ENCODE data around the gene SYCP2. TPM values are rescaled to one million over a fixed set of nuclear protein-coding genes. Genes with fewer than 3 reads are reported as not detected.

SYCP2 gene
- polyA plus RNA-seq, 3 donors, result 0.28 to 1.2 (median 0.30) TPM

- Mint-ChIP-seq H3K4me1 (no peaks in the 10 kb centered on the region), H3K4me3 (no peak overlapping the region), H3K27ac (peak overlapping the region in 1 of 7 donors; percentile 17), H3K36me3 (no peaks in the 10 kb centered on the region), H3K27me3 (ENCODE audit: low read depth in 3 of 3) (peaks cover 6 to 12% (median 7%) of the 10 kb centered on the region in 3 donors), H3K9me3 (peaks cover 0 to 1% (median 0%) of the 10 kb centered on the region in 7 donors)
- DNase-seq, result no peak
- Histone ChIP-seq H3K27ac (ENCODE audit: low read depth in 1 of 2, low read length in 2 of 2) (no peak overlapping the region), H3K9me3 (replicated peaks in 1 of 2; ENCODE audit: control insufficient read depth in 1 of 2, insufficient read depth in 1 of 2, low read length in 2 of 2) (no peaks in the 10 kb centered on the region), H3K36me3 (replicated peaks in 1 of 2; ENCODE audit: control insufficient read depth in 1 of 2, insufficient read depth in 2 of 2, low read length in 2 of 2) (no peaks in the 10 kb centered on the region), H3K79me2 (ENCODE audit: insufficient read depth, low read length) (no peaks in the 10 kb centered on the region), H3K9ac (ENCODE audit: insufficient read depth, low read length, poor library complexity, severe bottlenecking) (no peak overlapping the region), H4K20me1 (ENCODE audit: insufficient read depth, low read length) (no peaks in the 10 kb centered on the region), H3K27me3 (ENCODE audit: control insufficient read depth in 2 of 2, insufficient read depth in 2 of 2, low read length in 2 of 2) (no peaks in the 10 kb centered on the region), H3K4me3 (replicated peaks in 1 of 3; ENCODE audit: low read depth in 2 of 3, low read length in 3 of 3) (no peak overlapping the region), H3K4me2 (replicated peaks; ENCODE audit: extremely low read depth, low read length, poor library complexity, severe bottlenecking) (no peak overlapping the region), H2AFZ (ENCODE audit: insufficient read depth, low read depth, low read length, poor library complexity, severe bottlenecking) (no peak overlapping the region), H3K4me1 (ENCODE audit: control insufficient read depth in 1 of 2, insufficient read depth in 2 of 2, low read length in 2 of 2) (no peaks in the 10 kb centered on the region)
- intact Hi-C loops (cut with micrococcal nuclease), result no loop called here
- no peak for TF ChIP-seq CTCF (IDR thresholded peaks at IDR 0.05)
- WGBS (ENCODE audit: insufficient coverage), result 84% methylated on average over 9 of the region's 14 CpGs
Measured at GRCh38 chr20:59817846-59818615, 115.4 kb downstream of the SYCP2 start.

- no peak overlapping the region for H3K27ac Mint-ChIP-seq
- WGBS (ENCODE audit: insufficient coverage), result 95% methylated on average over 4 of the region's 4 CpGs
- TF ChIP-seq CTCF (IDR thresholded peaks at IDR 0.05), result no peak
- H2AFZ ChIP-seq (ENCODE audit: insufficient read depth, low read depth, low read length, poor library complexity, severe bottlenecking), result no peak overlapping the region
- no peak overlapping the region for H3K27ac ChIP-seq (ENCODE audit: low read depth in 1 of 2, low read length in 2 of 2)
- no peak overlapping the region for H3K4me3 Mint-ChIP-seq
- H3K36me3 Mint-ChIP-seq, result no peaks in the 10 kb centered on the region
- H3K4me1 Mint-ChIP-seq, result no peaks in the 10 kb centered on the region
- peaks cover 6 to 12% (median 8%) of the 10 kb centered on the region in 3 donors for H3K27me3 Mint-ChIP-seq (ENCODE audit: low read depth in 3 of 3)
- H4K20me1 ChIP-seq (ENCODE audit: insufficient read depth, low read length), result no peaks in the 10 kb centered on the region
- no peak overlapping the region for H3K4me2 ChIP-seq (replicated peaks; ENCODE audit: extremely low read depth, low read length, poor library complexity, severe bottlenecking)
- no peaks in the 10 kb centered on the region for H3K9me3 ChIP-seq (replicated peaks in 1 of 2; ENCODE audit: control insufficient read depth in 1 of 2, insufficient read depth in 1 of 2, low read length in 2 of 2)
- H3K9ac ChIP-seq (ENCODE audit: insufficient read depth, low read length, poor library complexity, severe bottlenecking), result no peak overlapping the region
- H3K9me3 Mint-ChIP-seq, result peaks cover 0 to 1% (median 0%) of the 10 kb centered on the region in 7 donors
- no peaks in the 10 kb centered on the region for H3K36me3 ChIP-seq (replicated peaks in 1 of 2; ENCODE audit: control insufficient read depth in 1 of 2, insufficient read depth in 2 of 2, low read length in 2 of 2)
- DNase-seq, result no peak
- intact Hi-C loops (cut with micrococcal nuclease), result no loop called here
- no peaks in the 10 kb centered on the region for H3K4me1 ChIP-seq (ENCODE audit: control insufficient read depth in 1 of 2, insufficient read depth in 2 of 2, low read length in 2 of 2)
- H3K27me3 ChIP-seq (ENCODE audit: control insufficient read depth in 2 of 2, insufficient read depth in 2 of 2, low read length in 2 of 2), result no peaks in the 10 kb centered on the region
- H3K4me3 ChIP-seq (replicated peaks in 1 of 3; ENCODE audit: low read depth in 2 of 3, low read length in 3 of 3), result no peak overlapping the region
- no peaks in the 10 kb centered on the region for H3K79me2 ChIP-seq (ENCODE audit: insufficient read depth, low read length)
Measured at GRCh38 chr20:59817406-59817805, 116.0 kb downstream of the SYCP2 start.

Data from CD14-positive monocyte (primary cell).